ENCODE measurements around the gene CCDC28A. TPM values are rescaled to one million over a fixed set of nuclear protein-coding genes. Genes with fewer than 3 reads are reported as not detected.

CCDC28A gene
- total RNA-seq, 1 donor from 2014 or later, result 19.7 TPM

- intact Hi-C loops (cut with micrococcal nuclease), result no loop called here
Measured at GRCh38 chr6:138832182-138832581, 58.6 kb downstream of the CCDC28A start.

GRCh38 chr6:138833816-138834539 lies 60.4 kb downstream of the CCDC28A start:
- intact Hi-C loops (cut with micrococcal nuclease), result no loop called here

GRCh38 chr6:138837246-138837645 lies 63.7 kb downstream of the CCDC28A start:
- intact Hi-C loops (cut with micrococcal nuclease), result no loop called here

Other genes starting within 250 kb of the CCDC28A start
- gene ECT2L, start 22.3 kb downstream of the CCDC28A start, total RNA-seq, result not detected in 2 replicates
- gene REPS1, start 214.5 kb downstream of the CCDC28A start, total RNA-seq, result 57.5 and 61.7 TPM in 2 replicates

Measured in T-helper 2 cell treated with Interferon-gamma antibody and Interleukin-4, amounts not matched to agents 100 ng/mL and 5 ng/mL, for 36 hours (primary cell).